Measurements from ENCODE around the gene PARVB. TPM values are rescaled to one million over a fixed set of nuclear protein-coding genes. Genes with fewer than 3 reads are reported as not detected.
A peak's percentile ranks its signal among the peaks of the same experiment; 100 is the strongest.

The PARVB gene
- total RNA-seq, 1 donor from 2014 or later: 91.7 TPM

- Mint-ChIP-seq H3K36me3 (ENCODE audit: low read depth) (peaks cover 20% of the 10 kb centered on the region), H3K27ac (no peak overlapping the region), H3K9me3 (no peaks in the 10 kb centered on the region), H3K27me3 (ENCODE audit: insufficient read depth) (no peaks in the 10 kb centered on the region), H3K4me1 (ENCODE audit: low read depth) (peaks cover 18% of the 10 kb centered on the region), H3K4me3 (no peak overlapping the region)
- intact Hi-C loops (cut with micrococcal nuclease): loop anchor here (10.0 kb wide), 1 partner anchor 164 kb away; the partner anchor contains the start of gene PARVB
- DNase-seq (ENCODE audit: low spot score): no peak
These were observed 164.2 kb downstream of the PARVB start for GRCh38 chr22:44188316-44188715.

GRCh38 chr22:44188986-44189630 is 165.0 kb downstream of the PARVB start:
- no peak overlapping the region for H3K4me3 Mint-ChIP-seq
- peaks cover 27% of the 10 kb centered on the region for H3K36me3 Mint-ChIP-seq (ENCODE audit: low read depth)
- intact Hi-C loops (cut with micrococcal nuclease): loop anchor here (10.0 kb wide), 1 partner anchor 164 kb away; the partner anchor contains the start of gene PARVB
- DNase-seq (ENCODE audit: low spot score): no peak
- H3K27me3 Mint-ChIP-seq (ENCODE audit: insufficient read depth): no peaks in the 10 kb centered on the region
- peaks cover 26% of the 10 kb centered on the region for H3K4me1 Mint-ChIP-seq (ENCODE audit: low read depth)
- no peaks in the 10 kb centered on the region for H3K9me3 Mint-ChIP-seq
- H3K27ac Mint-ChIP-seq: no peak overlapping the region

- H3K4me1 Mint-ChIP-seq (ENCODE audit: low read depth): peaks cover 34% of the 10 kb centered on the region
- H3K36me3 Mint-ChIP-seq (ENCODE audit: low read depth): peaks cover 30% of the 10 kb centered on the region
- H3K27ac Mint-ChIP-seq: no peak overlapping the region
- no peaks in the 10 kb centered on the region for H3K27me3 Mint-ChIP-seq (ENCODE audit: insufficient read depth)
- H3K9me3 Mint-ChIP-seq: no peaks in the 10 kb centered on the region
- no peak overlapping the region for H3K4me3 Mint-ChIP-seq
- no peak for DNase-seq (ENCODE audit: low spot score)
- intact Hi-C loops (cut with micrococcal nuclease): loop anchor here (5.0 to 10.0 kb wide), 3 partner anchors 144 to 434 kb away; partner anchors contain the start of gene RTL6
These were observed 166.4 kb downstream of the PARVB start for GRCh38 chr22:44190381-44190976.

- intact Hi-C loops (cut with micrococcal nuclease): loop anchor here (5.0 to 10.0 kb wide), 3 partner anchors 144 to 434 kb away; partner anchors contain the start of gene RTL6
- no peaks in the 10 kb centered on the region for H3K9me3 Mint-ChIP-seq
- H3K4me1 Mint-ChIP-seq (ENCODE audit: low read depth): peaks cover 34% of the 10 kb centered on the region
- H3K4me3 Mint-ChIP-seq: no peak overlapping the region
- peaks cover 30% of the 10 kb centered on the region for H3K36me3 Mint-ChIP-seq (ENCODE audit: low read depth)
- H3K27ac Mint-ChIP-seq: no peak overlapping the region
- DNase-seq (ENCODE audit: low spot score): peak; percentile 31
- H3K27me3 Mint-ChIP-seq (ENCODE audit: insufficient read depth): no peaks in the 10 kb centered on the region
These were observed 166.9 kb downstream of the PARVB start for GRCh38 chr22:44191036-44191454.

GRCh38 chr22:44192098-44192815 is 168.2 kb downstream of the PARVB start:
- DNase-seq (ENCODE audit: low spot score): peak; percentile 29
- Mint-ChIP-seq H3K4me1 (ENCODE audit: low read depth) (peaks cover 34% of the 10 kb centered on the region), H3K27ac (no peak overlapping the region), H3K36me3 (ENCODE audit: low read depth) (peaks cover 25% of the 10 kb centered on the region), H3K27me3 (ENCODE audit: insufficient read depth) (no peaks in the 10 kb centered on the region), H3K4me3 (no peak overlapping the region), H3K9me3 (no peaks in the 10 kb centered on the region)
- intact Hi-C loops (cut with micrococcal nuclease): loop anchor here (5.0 to 10.0 kb wide), 3 partner anchors 143 to 433 kb away; partner anchors contain the start of gene RTL6

- Mint-ChIP-seq H3K4me3 (peak overlapping the region; percentile 30), H3K27me3 (ENCODE audit: insufficient read depth) (no peaks in the 10 kb centered on the region), H3K9me3 (no peaks in the 10 kb centered on the region), H3K36me3 (ENCODE audit: low read depth) (peaks cover 24% of the 10 kb centered on the region), H3K27ac (peak overlapping the region; percentile 32), H3K4me1 (ENCODE audit: low read depth) (peaks cover 34% of the 10 kb centered on the region)
- intact Hi-C loops (cut with micrococcal nuclease): loop anchor here (1.0 to 10.0 kb wide), 4 partner anchors 11 to 432 kb away; partner anchors contain the start of gene RTL6
- no peak for DNase-seq (ENCODE audit: low spot score)
These were observed 168.9 kb downstream of the PARVB start for GRCh38 chr22:44192816-44193534.

- Mint-ChIP-seq H3K4me1 (ENCODE audit: low read depth) (peaks cover 34% of the 10 kb centered on the region), H3K27ac (peak overlapping the region; percentile 32), H3K4me3 (peak overlapping the region; percentile 30), H3K9me3 (no peaks in the 10 kb centered on the region), H3K27me3 (ENCODE audit: insufficient read depth) (no peaks in the 10 kb centered on the region), H3K36me3 (ENCODE audit: low read depth) (peaks cover 29% of the 10 kb centered on the region)
- DNase-seq (ENCODE audit: low spot score): no peak
- intact Hi-C loops (cut with micrococcal nuclease): loop anchor here (1.0 to 10.0 kb wide), 4 partner anchors 11 to 431 kb away; partner anchors contain the start of gene RTL6
These were observed 169.4 kb downstream of the PARVB start for GRCh38 chr22:44193535-44193891.

- no peak for DNase-seq (ENCODE audit: low spot score)
- H3K36me3 Mint-ChIP-seq (ENCODE audit: low read depth): peaks cover 37% of the 10 kb centered on the region
- H3K27me3 Mint-ChIP-seq (ENCODE audit: insufficient read depth): no peaks in the 10 kb centered on the region
- peaks cover 34% of the 10 kb centered on the region for H3K4me1 Mint-ChIP-seq (ENCODE audit: low read depth)
- H3K9me3 Mint-ChIP-seq: no peaks in the 10 kb centered on the region
- H3K27ac Mint-ChIP-seq: peak overlapping the region; percentile 14
- H3K4me3 Mint-ChIP-seq: no peak overlapping the region
- intact Hi-C loops (cut with micrococcal nuclease): loop anchor here (5.0 to 10.0 kb wide), 3 partner anchors 140 to 430 kb away; partner anchors contain the start of gene RTL6
These were observed 170.5 kb downstream of the PARVB start for GRCh38 chr22:44194569-44194968.

GRCh38 chr22:44195189-44195871 is 171.2 kb downstream of the PARVB start:
- Mint-ChIP-seq H3K9me3 (no peaks in the 10 kb centered on the region), H3K36me3 (ENCODE audit: low read depth) (peaks cover 39% of the 10 kb centered on the region), H3K4me1 (ENCODE audit: low read depth) (peaks cover 37% of the 10 kb centered on the region), H3K4me3 (no peak overlapping the region), H3K27ac (no peak overlapping the region), H3K27me3 (ENCODE audit: insufficient read depth) (no peaks in the 10 kb centered on the region)
- intact Hi-C loops (cut with micrococcal nuclease): loop anchor here (10.0 kb wide), 2 partner anchors 139 to 429 kb away; no protein-coding TSS in a partner anchor
- no peak for DNase-seq (ENCODE audit: low spot score)

GRCh38 chr22:44196241-44196640 is 172.1 kb downstream of the PARVB start:
- Mint-ChIP-seq H3K4me1 (ENCODE audit: low read depth) (peaks cover 38% of the 10 kb centered on the region), H3K27ac (no peak overlapping the region), H3K4me3 (no peak overlapping the region), H3K27me3 (ENCODE audit: insufficient read depth) (no peaks in the 10 kb centered on the region), H3K9me3 (no peaks in the 10 kb centered on the region), H3K36me3 (ENCODE audit: low read depth) (peaks cover 39% of the 10 kb centered on the region)
- DNase-seq (ENCODE audit: low spot score): no peak
- intact Hi-C loops (cut with micrococcal nuclease): loop anchor here (10.0 kb wide), 2 partner anchors 139 to 429 kb away; no protein-coding TSS in a partner anchor

- Mint-ChIP-seq H3K36me3 (ENCODE audit: low read depth) (peaks cover 37% of the 10 kb centered on the region), H3K4me1 (ENCODE audit: low read depth) (peaks cover 33% of the 10 kb centered on the region), H3K4me3 (no peak overlapping the region), H3K27me3 (ENCODE audit: insufficient read depth) (no peaks in the 10 kb centered on the region), H3K9me3 (no peaks in the 10 kb centered on the region), H3K27ac (no peak overlapping the region)
- intact Hi-C loops (cut with micrococcal nuclease): loop anchor here (10.0 kb wide), 2 partner anchors 138 to 428 kb away; no protein-coding TSS in a partner anchor
- DNase-seq (ENCODE audit: low spot score): no peak
These were observed 172.6 kb downstream of the PARVB start for GRCh38 chr22:44196731-44197131.

GRCh38 chr22:44197271-44197670 is 173.2 kb downstream of the PARVB start:
- no peaks in the 10 kb centered on the region for H3K9me3 Mint-ChIP-seq
- no peak for DNase-seq (ENCODE audit: low spot score)
- peaks cover 37% of the 10 kb centered on the region for H3K36me3 Mint-ChIP-seq (ENCODE audit: low read depth)
- H3K27me3 Mint-ChIP-seq (ENCODE audit: insufficient read depth): no peaks in the 10 kb centered on the region
- H3K27ac Mint-ChIP-seq: no peak overlapping the region
- H3K4me3 Mint-ChIP-seq: no peak overlapping the region
- intact Hi-C loops (cut with micrococcal nuclease): loop anchor here (10.0 kb wide), 2 partner anchors 138 to 428 kb away; no protein-coding TSS in a partner anchor
- H3K4me1 Mint-ChIP-seq (ENCODE audit: low read depth): peaks cover 31% of the 10 kb centered on the region

Data from activated T-helper 1 cell treated with anti-CD3 and anti-CD28 coated beads, Interleukin-12 subunit alpha, Interleukin-12 subunit beta, Interleukin-2, Interleukin-4 antibody, amounts not matched to agents 30 ng/mL and 10 ng/mL and 1 ng/mL, durations not matched to agents 14 hours and 24 hours and 36 hours (primary cell).